ENCODE results near the gene IGSF3. TPM values are rescaled to one million over a fixed set of nuclear protein-coding genes. Genes with fewer than 3 reads are reported as not detected.

IGSF3 gene
- 39.8 and 41.8 TPM in 2 replicates for total RNA-seq (2014; rRNA removed; shearing (Covaris generic))

DNA sequence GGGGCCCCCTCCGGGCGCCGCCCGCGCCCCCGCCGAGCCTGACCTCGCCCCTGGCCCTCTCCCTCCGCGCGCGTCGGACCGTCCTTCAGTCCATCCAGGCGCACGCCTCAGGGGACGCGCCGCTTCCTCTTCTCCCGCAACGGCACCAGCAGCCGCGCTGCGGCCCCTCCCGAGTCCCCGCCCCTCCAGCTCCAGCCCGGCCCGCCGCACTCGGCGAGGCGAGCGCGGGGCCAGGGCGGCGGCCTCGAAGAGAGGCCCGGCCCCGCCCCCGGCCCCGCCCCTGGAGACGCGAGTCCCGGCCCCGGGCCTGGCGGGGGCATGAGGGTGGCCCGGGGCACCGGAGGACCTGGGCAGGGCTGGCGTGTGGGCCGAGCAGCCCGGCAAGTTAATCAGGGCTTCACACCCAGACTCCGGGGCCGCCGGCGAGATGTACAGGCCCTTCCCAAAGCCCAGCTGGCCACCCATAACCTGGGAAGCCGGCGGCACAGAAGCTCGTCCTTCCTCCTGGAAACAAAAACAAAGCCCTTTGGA is at the start of gene IGSF3:
Gene IGSF3 (minus strand): TSS at position 159 of the 531 bp plus-strand sequence. CDS start 1,407 bp downstream, outside the sequence.
- DNase-seq (ENCODE audit: low read depth), result peak; percentile 86

DNA sequence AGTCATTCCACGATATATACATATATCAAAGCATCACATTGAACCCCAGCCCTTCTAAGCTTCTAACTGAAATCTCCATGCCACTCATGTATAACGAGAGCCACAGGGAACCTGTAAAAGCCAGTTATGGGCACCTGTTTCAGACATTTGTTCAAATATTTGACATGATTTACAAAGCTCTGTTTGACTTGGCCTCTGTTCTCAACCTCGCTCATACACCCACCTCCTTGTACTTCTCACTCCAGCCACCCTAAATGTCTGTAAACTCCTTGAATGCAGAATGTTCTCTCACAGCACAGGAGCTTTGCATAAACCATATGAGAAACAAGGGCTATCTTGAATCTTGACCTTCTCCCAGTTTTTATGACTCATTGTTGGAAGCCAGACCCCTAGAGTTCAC is 49.8 kb upstream of the IGSF3 start:
- DNase-seq (ENCODE audit: low read depth), result no peak

- no peak for DNase-seq (ENCODE audit: low read depth)
Measured at GRCh38 chr1:116716391-116716790, 48.9 kb upstream of the IGSF3 start.

- no peak for DNase-seq (ENCODE audit: low read depth)
Measured at GRCh38 chr1:116713474-116713873, 45.9 kb upstream of the IGSF3 start.

DNA sequence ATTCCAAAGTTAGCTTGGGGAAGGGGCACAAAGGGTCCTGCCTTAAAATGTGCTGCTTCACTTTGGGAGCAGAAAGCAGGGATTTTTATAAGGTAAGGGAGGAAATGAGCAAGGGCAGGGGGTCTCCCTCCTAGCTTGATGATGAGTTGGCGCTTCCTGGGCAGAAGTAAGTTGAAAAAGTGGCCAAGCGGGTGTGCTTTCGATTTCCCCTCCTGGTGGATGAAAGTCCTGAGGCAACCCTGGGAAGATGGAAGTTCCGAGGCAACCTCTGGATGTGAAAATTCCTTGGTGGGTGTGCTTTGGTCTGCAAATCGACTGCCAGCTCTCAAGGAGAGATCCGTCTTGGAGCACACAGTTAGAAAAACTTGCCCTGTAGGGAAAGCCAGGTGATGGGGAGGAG is 45.0 kb upstream of the IGSF3 start:
- DNase-seq (ENCODE audit: low read depth), result peak; percentile 12

DNA sequence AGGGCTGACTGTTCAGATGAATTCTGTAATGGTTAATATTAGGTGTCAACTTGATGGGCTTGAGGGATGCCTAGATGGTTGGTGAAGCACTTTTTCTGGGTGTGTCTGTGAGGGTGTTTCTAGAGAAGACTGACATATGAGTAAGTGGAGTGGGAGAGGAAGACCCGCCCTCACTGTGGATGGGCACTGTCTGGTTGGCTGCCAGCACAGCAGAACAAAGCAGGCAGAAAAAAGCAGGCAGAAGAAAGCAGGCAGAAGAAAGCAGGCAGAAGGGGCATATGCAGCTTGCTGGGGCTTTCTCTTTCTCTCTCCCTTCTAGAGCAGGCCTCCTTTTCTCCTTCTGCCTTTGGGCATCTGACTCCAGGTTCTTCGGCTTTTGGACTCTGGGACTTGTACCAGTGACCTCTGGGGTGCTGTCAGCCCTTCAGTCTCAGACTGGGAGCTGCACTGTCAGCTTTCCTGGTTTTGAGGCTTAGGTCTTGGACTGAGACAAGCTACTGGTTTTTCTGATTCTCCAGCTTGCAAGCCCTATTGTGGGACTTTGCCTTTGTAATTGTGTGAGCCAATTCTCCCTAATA is 43.8 kb upstream of the IGSF3 start:
- peak; percentile 34 for DNase-seq (ENCODE audit: low read depth)

DNA sequence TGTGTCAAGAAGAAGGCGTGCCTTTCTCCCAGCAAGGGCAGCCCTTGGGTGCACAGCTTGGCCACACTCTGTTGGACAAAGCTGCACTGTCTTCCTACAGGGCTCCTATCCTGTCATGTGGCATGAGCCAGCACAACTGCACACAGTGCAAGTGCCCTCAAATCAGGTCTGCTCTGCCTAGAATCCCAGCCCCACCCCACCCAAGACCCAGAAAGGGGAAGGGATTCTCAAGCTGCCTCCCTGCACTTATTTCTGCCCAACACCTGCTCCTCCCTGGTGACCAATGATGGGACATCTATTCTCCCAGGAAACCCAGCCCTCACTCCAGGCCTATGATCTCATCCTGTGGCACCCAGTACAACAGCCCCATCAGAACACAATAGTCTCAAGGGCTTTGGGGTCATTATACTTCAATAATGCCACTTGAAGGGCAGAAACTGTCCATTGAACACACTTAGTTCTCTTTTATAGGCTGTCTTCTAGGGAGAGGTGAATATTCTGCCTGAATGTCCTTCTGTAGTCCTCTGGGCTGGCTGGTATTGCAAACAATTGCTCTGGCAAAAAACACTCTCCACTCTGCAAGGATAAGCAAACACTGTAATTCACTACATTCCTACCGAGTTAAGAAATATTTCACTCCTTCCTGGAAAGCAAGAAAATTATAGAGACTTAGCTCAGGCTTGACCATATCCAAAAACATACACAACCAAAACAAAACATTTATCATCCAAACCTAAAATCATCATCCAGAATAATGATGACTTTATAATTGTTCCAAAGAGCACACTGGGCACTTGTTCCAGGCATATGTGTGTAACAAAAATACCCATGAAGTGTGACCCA is 43.1 kb upstream of the IGSF3 start:
- no peak for DNase-seq (ENCODE audit: low read depth)

GRCh38 chr1:116709666-116710167 is 42.2 kb upstream of the IGSF3 start:
- DNase-seq (ENCODE audit: low read depth), result no peak

GRCh38 chr1:116708255-116708900 is 40.8 kb upstream of the IGSF3 start:
- peak; percentile 82 for DNase-seq (ENCODE audit: low read depth)

DNA sequence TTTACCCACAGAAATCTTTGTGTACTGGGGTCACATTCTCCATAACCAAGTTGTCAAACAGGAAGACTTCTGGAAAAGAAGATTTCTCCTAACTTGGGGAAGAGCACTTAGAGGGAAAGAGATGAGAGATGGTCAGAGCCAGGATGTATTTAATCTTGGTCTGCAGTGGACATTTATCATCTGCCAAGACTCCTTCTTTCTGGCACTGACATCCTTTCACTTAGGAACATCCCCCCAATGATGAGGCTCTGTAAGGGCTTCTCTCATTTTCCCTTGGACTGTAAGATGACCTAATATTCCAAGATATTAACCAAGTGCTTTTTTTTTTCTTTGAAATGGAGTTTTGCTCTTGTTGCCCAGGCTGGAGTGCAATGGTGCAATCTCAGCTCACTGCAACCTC is 39.3 kb upstream of the IGSF3 start:
- no peak for DNase-seq (ENCODE audit: low read depth)

GRCh38 chr1:116706123-116706522 is 38.6 kb upstream of the IGSF3 start:
- no peak for DNase-seq (ENCODE audit: low read depth)

GRCh38 chr1:116704278-116704677 is 36.7 kb upstream of the IGSF3 start:
- no peak for DNase-seq (ENCODE audit: low read depth)

DNA sequence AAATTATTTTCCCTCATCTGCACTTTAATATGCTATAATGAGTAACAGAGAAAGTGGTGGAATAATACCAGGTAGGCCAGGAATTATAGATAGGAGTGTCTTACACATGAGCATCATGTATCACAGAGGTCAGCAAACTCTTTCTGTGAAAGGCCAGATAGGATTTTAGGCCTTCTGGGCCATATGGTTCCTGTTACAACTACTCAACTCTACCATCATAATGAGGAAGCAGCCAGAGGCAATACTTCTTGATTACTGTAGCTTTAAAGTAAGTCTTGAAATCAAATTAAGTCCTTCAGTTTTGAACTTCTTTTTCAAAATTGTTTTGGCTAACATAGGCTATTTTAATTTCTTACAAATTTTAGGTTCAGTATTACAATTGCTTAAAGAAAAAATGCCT is 32.1 kb upstream of the IGSF3 start:
- peak; percentile 38 for DNase-seq (ENCODE audit: low read depth)

- DNase-seq (ENCODE audit: low read depth), result no peak
Measured at GRCh38 chr1:116698244-116698595, 30.7 kb upstream of the IGSF3 start.

DNA sequence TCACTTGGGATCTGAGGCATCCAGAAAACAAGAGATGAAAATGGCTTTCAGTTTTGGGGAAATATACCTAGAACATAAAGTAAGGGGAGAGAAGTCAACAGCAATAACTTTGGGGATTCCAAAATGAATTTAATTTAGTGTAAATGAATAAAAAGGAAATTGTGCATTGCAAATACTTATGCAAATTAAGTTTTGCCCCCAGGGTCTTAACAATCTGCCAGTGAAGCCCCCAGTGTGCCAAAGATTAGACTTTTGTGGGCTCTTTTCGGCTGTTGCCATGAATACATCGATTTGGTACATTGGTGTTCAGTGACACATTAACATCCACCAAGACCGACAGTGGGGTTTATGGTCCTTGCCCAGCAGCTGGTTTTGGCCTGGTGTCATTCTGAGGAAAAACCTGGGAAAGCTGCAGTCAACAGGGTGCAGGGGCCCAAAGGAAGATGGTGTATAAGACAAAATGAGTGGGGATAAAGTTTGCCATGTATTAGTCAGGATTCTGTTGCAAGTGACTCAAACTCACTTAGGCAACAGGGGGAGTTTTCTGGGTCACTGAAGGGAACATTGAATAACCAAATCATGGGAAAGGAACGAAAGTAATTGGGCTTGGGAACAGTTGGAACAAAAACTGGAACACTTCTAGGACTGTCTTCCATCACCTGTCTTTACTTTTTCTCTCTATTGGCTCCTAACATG is 30.2 kb upstream of the IGSF3 start:
- peak; percentile 58 for DNase-seq (ENCODE audit: low read depth)

- DNase-seq (ENCODE audit: low read depth), result peak; percentile 34
Measured at GRCh38 chr1:116694524-116694923, 27.0 kb upstream of the IGSF3 start.

DNA sequence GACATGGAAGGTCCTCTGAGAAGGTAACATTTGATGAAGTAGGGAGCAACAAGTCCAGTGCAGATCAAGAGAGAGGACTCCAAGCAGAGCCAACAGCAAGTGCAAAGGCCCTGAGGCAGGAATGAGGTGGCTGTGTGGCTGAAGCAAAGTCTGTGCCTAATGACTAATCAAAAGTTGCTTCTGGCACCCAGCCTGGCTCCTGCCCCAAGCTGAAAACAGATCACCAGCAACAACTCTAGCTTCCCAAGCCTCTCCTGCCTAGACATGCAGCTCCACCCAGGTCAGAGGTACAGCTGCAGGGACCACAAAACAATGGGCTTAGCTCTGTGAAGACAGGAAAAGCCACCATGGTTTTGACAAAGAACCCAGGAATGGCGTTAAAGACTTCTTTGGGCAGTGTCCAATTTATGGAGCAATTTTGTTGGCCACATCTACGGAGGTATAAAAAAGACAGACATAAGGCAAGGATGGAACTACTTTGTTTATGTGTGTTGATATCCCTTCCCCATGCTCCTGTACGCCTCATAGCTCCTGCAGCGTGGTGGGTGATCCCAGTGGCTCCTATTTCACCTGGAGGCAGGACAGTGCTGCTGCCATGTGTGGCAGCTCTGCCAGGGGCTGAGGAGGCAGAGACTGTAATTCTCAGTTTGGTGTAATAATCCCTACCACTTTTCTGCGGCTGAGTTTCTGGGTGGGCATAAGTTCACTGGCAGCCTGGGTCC is 26.4 kb upstream of the IGSF3 start:
- peak; percentile 99 for DNase-seq (ENCODE audit: low read depth)

GRCh38 chr1:116692879-116693278 is 25.3 kb upstream of the IGSF3 start:
- DNase-seq (ENCODE audit: low read depth), result no peak

GRCh38 chr1:116690849-116691406 is 23.4 kb upstream of the IGSF3 start:
- DNase-seq (ENCODE audit: low read depth), result no peak

DNA sequence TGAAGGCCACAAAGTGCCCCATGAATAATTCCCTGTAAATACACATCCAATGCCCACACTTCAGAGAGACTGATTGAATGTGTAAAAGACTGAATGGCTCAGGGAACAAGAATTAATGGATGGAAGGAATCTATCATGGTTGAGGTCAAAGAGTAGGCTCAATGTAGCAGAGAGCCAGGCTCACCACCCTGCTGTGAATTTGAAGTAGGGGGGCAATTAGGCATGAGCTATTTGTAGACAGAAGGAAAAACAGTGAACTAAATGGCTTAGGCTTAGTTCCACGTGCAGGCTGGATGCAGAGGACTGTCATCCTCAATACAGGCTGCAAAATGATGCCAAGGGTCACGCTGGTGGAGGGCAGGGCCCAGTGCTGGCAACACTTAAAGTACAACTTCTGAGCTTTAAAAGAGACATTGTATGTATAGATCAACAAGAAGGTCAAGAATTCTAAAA is 22.9 kb upstream of the IGSF3 start:
- no peak for DNase-seq (ENCODE audit: low read depth)

Measured in RPMI7951 (cell line).